Measurements from ENCODE around the gene ASH1L.

GRCh38 chr1:155383406-155383805 lies 179.2 kb downstream of the ASH1L start:
- no peak for TF ChIP-seq CTCF (IDR thresholded peaks at IDR 0.05; ENCODE audit: extremely low read depth in 1 of 2, insufficient read depth in 1 of 2, low read depth in 1 of 2, low read length in 2 of 2)
- no peak for TF ChIP-seq MAX (IDR thresholded peaks at IDR 0.05; ENCODE audit: insufficient read depth, insufficient read length)
- TF ChIP-seq POLR2A (IDR thresholded peaks at IDR 0.05; ENCODE audit: low read depth, low read length) = no peak

Data from endothelial cell of umbilical vein (primary cell).